OCI-LY7 (cell line): ENCODE results near the gene SANBR.

ENCODE experiments used
- CTCF ChIP-seq: fragments of 200-600 bp; sonication (generic); conservative IDR thresholded peaks from 2 replicates; pipeline ENCODE4 v1.5.1; 2014; ENCODE audit warnings: mild to moderate bottlenecking, antibody characterized with exemption, low read length, moderate library complexity, mixed read lengths
- EZH2phosphoT487 ChIP-seq: fragments of 200-600 bp; sonication (generic); IDR thresholded peaks from 2 replicates; pipeline ENCODE4 v1.6.1; 2018; ENCODE audit warnings: low read depth, borderline replicate concordance, mild to moderate bottlenecking, mixed run types, antibody characterized with exemption, low read length, moderate library complexity, mixed read lengths

GRCh38 chr2:61021228-61021660, 44.4 kb upstream of the SANBR start:
- TF ChIP-seq CTCF = no peak
- no peak for TF ChIP-seq EZH2phosphoT487
